Measurements from ENCODE around the gene MOGAT3. TPM values are rescaled to one million over a fixed set of nuclear protein-coding genes. Genes with fewer than 3 reads are reported as not detected.

MOGAT3 gene
- total RNA-seq, 2 donors from 2014 or later = not detected

- H3K4me1 Mint-ChIP-seq (ENCODE audit: low read depth) = no peaks in the 10 kb centered on the region
- H3K9me3 Mint-ChIP-seq = no peaks in the 10 kb centered on the region
- peaks cover 28% of the 10 kb centered on the region for H3K27me3 Mint-ChIP-seq (ENCODE audit: low read depth)
- no peak overlapping the region for H3K27ac Mint-ChIP-seq
- ATAC-seq (replicated peaks in 1 of 2) = no peak
- H3K4me3 Mint-ChIP-seq = no peak overlapping the region
- no peaks in the 10 kb centered on the region for H3K36me3 Mint-ChIP-seq (ENCODE audit: insufficient read depth in 2 of 2)
- no peak for DNase-seq
Observed at GRCh38 chr7:101185258-101185839, 15.5 kb downstream of the MOGAT3 start.

GRCh38 chr7:101180130-101180755, 20.6 kb downstream of the MOGAT3 start, which contains the start of gene NAT16:
NAT16 (minus strand) TSS chr7:101180293; CDS start chr7:101174807, 5,486 bp downstream.
- ATAC-seq (replicated peaks in 1 of 2) (no peak), DNase-seq (no peak)
- Mint-ChIP-seq H3K27ac (no peak within 1 kb of the TSS), H3K9me3 (no peaks in the 10 kb centered on the region), H3K4me3 (peak within 1 kb of the TSS; percentile 53 to 61), H3K4me1 (ENCODE audit: low read depth) (peaks cover 9% of the 10 kb centered on the region), H3K27me3 (ENCODE audit: low read depth) (peaks cover 64% of the 10 kb centered on the region), H3K36me3 (ENCODE audit: insufficient read depth in 2 of 2) (peaks cover 0 to 2% of the 10 kb centered on the region in 2 donors)

GRCh38 chr7:101179713-101180112, 21.1 kb downstream of the MOGAT3 start:
- ATAC-seq (replicated peaks in 1 of 2) = no peak
- Mint-ChIP-seq H3K27ac (no peak overlapping the region), H3K4me3 (peak overlapping the region in 1 of 2 donors; percentile 32), H3K4me1 (ENCODE audit: low read depth) (peaks cover 9% of the 10 kb centered on the region), H3K9me3 (no peaks in the 10 kb centered on the region), H3K27me3 (ENCODE audit: low read depth) (peaks cover 64% of the 10 kb centered on the region), H3K36me3 (ENCODE audit: insufficient read depth in 2 of 2) (peaks cover 0 to 2% of the 10 kb centered on the region in 2 donors)
- DNase-seq = no peak

GRCh38 chr7:101179117-101179516, 21.7 kb downstream of the MOGAT3 start:
- H3K9me3 Mint-ChIP-seq = no peaks in the 10 kb centered on the region
- ATAC-seq (replicated peaks in 1 of 2) = no peak
- H3K27ac Mint-ChIP-seq = no peak overlapping the region
- H3K27me3 Mint-ChIP-seq (ENCODE audit: low read depth) = peaks cover 67% of the 10 kb centered on the region
- H3K4me1 Mint-ChIP-seq (ENCODE audit: low read depth) = peaks cover 14% of the 10 kb centered on the region
- no peak for DNase-seq
- peak overlapping the region; percentile 53 to 61 for H3K4me3 Mint-ChIP-seq
- H3K36me3 Mint-ChIP-seq (ENCODE audit: insufficient read depth in 2 of 2) = peaks cover 0 to 2% of the 10 kb centered on the region in 2 donors

- Mint-ChIP-seq H3K27me3 (ENCODE audit: low read depth) (peaks cover 78% of the 10 kb centered on the region), H3K4me3 (no peak overlapping the region), H3K27ac (no peak overlapping the region), H3K4me1 (ENCODE audit: low read depth) (peaks cover 26% of the 10 kb centered on the region), H3K36me3 (ENCODE audit: insufficient read depth in 2 of 2) (peaks cover 0 to 2% of the 10 kb centered on the region in 2 donors), H3K9me3 (no peaks in the 10 kb centered on the region)
- DNase-seq (no peak), ATAC-seq (replicated peaks in 1 of 2) (no peak)
Observed at GRCh38 chr7:101177644-101178043, 23.2 kb downstream of the MOGAT3 start.

- ATAC-seq (replicated peaks in 1 of 2) = no peak
- no peak overlapping the region for H3K27ac Mint-ChIP-seq
Observed at GRCh38 chr7:101175664-101176063, 25.2 kb downstream of the MOGAT3 start.

GRCh38 chr7:101174322-101174854, 26.4 kb downstream of the MOGAT3 start:
- DNase-seq (no peak), ATAC-seq (replicated peaks in 1 of 2) (no peak)
- Mint-ChIP-seq H3K27me3 (ENCODE audit: low read depth) (peaks cover 95% of the 10 kb centered on the region), H3K27ac (no peak overlapping the region), H3K4me3 (peak overlapping the region; percentile 68 to 83), H3K9me3 (no peaks in the 10 kb centered on the region), H3K36me3 (ENCODE audit: insufficient read depth in 2 of 2) (peaks cover 0 to 2% of the 10 kb centered on the region in 2 donors), H3K4me1 (ENCODE audit: low read depth) (peaks cover 50% of the 10 kb centered on the region)

More at GRCh38 chr7:101175664-101176063, 25.2 kb downstream of the MOGAT3 start:
- Mint-ChIP-seq H3K4me3 (no peak overlapping the region), H3K36me3 (ENCODE audit: insufficient read depth in 2 of 2) (peaks cover 0 to 2% of the 10 kb centered on the region in 2 donors), H3K4me1 (ENCODE audit: low read depth) (peaks cover 41% of the 10 kb centered on the region), H3K9me3 (no peaks in the 10 kb centered on the region), H3K27me3 (ENCODE audit: low read depth) (peaks cover 88% of the 10 kb centered on the region)
- no peak for DNase-seq

GRCh38 chr7:101173752-101174244, 27.0 kb downstream of the MOGAT3 start:
- Mint-ChIP-seq H3K36me3 (ENCODE audit: insufficient read depth in 2 of 2) (no peaks in the 10 kb centered on the region), H3K27me3 (ENCODE audit: low read depth) (peaks cover 95% of the 10 kb centered on the region), H3K27ac (no peak overlapping the region), H3K9me3 (no peaks in the 10 kb centered on the region), H3K4me3 (peak overlapping the region; percentile 68 to 83), H3K4me1 (ENCODE audit: low read depth) (peaks cover 51% of the 10 kb centered on the region)
- peak; percentile 79 to 81 for ATAC-seq (replicated peaks in 1 of 2)
- DNase-seq = peak; percentile 78 to 86

- Mint-ChIP-seq H3K36me3 (ENCODE audit: insufficient read depth in 2 of 2) (no peaks in the 10 kb centered on the region), H3K4me3 (peak overlapping the region; percentile 33 to 83), H3K4me1 (ENCODE audit: low read depth) (peaks cover 58% of the 10 kb centered on the region), H3K9me3 (no peaks in the 10 kb centered on the region), H3K27ac (no peak overlapping the region), H3K27me3 (ENCODE audit: low read depth) (peaks cover 96% of the 10 kb centered on the region)
- peak; percentile 60 to 74 for DNase-seq
- ATAC-seq (replicated peaks in 1 of 2) = peak; percentile 54 to 60
Observed at GRCh38 chr7:101172854-101173751, 27.7 kb downstream of the MOGAT3 start.

- no peaks in the 10 kb centered on the region for H3K9me3 Mint-ChIP-seq
- DNase-seq (peak in 1 of 2 donors; percentile 27), ATAC-seq (replicated peaks in 1 of 2) (no peak)
- H3K27me3 Mint-ChIP-seq (ENCODE audit: low read depth) = peaks cover 96% of the 10 kb centered on the region
- H3K4me1 Mint-ChIP-seq (ENCODE audit: low read depth) = peaks cover 67% of the 10 kb centered on the region
- H3K27ac Mint-ChIP-seq = no peak overlapping the region
- peak overlapping the region; percentile 65 to 83 for H3K4me3 Mint-ChIP-seq
- no peaks in the 10 kb centered on the region for H3K36me3 Mint-ChIP-seq (ENCODE audit: insufficient read depth in 2 of 2)
Observed at GRCh38 chr7:101172005-101172853, 28.6 kb downstream of the MOGAT3 start.

- Mint-ChIP-seq H3K36me3 (ENCODE audit: insufficient read depth in 2 of 2) (no peaks in the 10 kb centered on the region), H3K27ac (no peak overlapping the region), H3K27me3 (ENCODE audit: low read depth) (peaks cover 96% of the 10 kb centered on the region), H3K4me1 (ENCODE audit: low read depth) (peaks cover 75% of the 10 kb centered on the region), H3K9me3 (no peaks in the 10 kb centered on the region), H3K4me3 (peak overlapping the region; percentile 65 to 69)
- ATAC-seq (replicated peaks in 1 of 2) (no peak), DNase-seq (no peak)
Observed at GRCh38 chr7:101171442-101171837, 29.4 kb downstream of the MOGAT3 start.
